ENCODE data around the gene PKDREJ.
"Not testable (repeated sequence)": the region's sequence is repeated elsewhere in the genome, so short reads cannot be mapped to it uniquely, and the experiment has no call there.

Gene PKDREJ

DNA sequence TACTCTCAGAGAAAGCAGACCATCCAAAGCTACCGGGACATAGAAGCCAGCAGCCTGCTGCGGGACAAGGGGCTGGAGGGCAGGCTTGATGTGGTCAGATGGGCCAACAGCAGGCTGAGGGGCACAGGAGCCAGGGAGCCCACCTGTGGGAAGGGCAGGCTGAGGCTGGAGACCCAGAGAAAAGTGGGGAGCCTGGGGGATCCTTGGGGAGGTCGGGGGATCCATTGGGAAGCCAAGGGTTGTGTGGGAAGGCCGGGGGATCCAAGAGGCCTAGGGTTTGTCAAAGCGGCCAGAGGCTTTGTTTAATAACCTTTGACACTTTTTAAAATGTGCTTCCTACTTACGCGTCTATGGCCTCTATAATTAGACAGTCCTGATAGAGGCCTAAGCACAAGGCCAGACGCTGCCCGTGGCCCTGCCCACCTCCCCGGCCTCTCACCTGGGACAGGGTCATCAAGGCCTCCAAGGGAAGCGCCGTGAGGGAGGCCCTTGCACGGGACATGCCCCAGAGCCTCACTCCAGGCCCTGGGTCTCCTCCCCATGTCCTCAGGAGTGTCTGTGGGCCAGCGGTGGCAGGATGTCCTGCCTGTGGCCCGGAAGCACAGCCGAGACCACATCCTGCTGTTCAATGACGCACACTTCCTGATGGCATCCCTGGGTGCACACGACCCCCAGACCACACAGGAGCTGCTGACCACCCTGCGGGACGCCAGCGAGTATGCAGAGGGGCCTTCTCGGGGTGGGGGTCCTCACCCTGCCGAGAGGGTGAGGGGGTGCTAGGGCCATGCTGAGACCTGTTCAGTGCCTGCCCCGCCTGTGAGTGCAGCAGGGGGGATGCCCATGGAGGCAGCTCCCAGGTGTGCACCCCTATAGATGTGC is 25.0 kb upstream of the PKDREJ start:
- no peak for DNase-seq

DNA sequence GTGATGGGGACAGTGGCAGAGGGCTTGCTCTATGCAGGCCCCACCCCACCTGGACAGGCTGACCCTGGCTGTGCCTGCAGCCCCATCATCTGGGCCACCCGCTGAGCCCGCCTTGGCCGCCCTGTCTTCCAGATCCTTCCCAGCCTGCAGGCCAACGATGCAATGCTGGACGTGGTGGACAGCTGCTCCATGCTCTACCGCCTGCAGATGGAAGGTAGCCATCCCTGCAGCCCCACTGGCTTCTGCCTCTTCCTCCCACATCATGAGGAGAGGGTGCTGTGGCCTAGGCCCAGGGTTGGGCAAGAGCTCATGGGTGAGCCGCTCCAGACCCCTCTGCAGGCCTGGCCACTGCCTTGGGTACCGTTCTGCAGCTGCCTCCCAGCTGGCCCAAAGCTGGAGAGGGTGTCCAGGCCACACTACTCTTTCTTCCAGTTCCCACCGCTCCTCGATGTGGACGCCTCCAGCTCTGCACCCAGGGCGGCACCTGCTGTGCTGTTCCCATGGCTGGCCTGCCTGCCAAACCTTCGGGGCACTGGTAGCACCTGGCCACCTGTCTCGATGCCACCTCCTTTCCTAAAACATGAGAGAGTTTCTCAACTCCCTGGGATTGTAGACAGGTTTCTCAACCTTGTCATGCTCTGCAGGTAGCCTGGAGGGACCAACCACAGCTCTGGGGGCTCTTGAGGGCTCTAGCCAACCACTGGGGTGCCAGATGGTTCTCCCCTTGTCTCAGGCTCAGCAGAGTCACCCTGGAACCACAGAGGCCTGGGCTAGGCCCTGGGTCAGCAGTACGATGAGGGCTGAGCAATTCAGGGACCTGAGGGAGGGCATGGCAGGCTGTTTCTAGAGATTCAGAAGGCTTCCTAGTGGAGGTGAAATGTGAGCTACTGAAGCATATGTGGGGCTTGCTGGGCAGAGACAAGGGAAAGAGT is 24.1 kb upstream of the PKDREJ start:
- DNase-seq = no peak

GRCh38 chr22:46286006-46286405 is 22.9 kb upstream of the PKDREJ start:
- no peak for DNase-seq

- no peak for DNase-seq
Measured at GRCh38 chr22:46281866-46282678, 18.9 kb upstream of the PKDREJ start.

DNA sequence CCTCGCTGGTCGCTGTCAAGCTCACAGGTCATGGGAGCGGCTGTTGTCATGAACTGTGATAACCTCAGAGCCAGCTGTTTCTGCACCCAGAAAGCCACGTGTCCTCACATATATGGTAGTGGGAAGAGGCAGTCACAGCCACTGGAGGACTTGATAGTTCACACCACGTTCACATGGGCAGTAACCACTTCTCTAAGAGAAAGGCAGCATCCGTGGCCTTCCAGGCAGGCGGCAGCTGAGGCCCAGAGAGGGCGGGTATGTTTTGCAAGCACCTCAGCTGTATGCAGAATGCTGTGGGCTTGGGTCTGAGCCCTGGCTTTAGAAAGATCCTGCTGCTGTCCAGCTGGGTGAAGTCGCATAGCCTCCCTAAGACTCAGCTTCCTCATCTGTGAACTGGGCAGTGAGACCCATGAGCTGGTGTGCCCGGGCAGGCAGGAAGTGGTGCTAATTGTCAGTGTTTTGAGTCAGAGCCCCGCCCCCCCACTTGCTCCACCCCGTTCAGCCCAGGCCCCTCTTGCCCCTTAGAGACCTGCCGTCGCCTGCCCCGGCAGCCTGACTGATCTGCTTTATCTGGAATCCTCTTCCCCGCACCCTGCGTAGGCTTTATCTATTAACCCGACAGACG is 18.0 kb upstream of the PKDREJ start:
- no peak for DNase-seq

DNA sequence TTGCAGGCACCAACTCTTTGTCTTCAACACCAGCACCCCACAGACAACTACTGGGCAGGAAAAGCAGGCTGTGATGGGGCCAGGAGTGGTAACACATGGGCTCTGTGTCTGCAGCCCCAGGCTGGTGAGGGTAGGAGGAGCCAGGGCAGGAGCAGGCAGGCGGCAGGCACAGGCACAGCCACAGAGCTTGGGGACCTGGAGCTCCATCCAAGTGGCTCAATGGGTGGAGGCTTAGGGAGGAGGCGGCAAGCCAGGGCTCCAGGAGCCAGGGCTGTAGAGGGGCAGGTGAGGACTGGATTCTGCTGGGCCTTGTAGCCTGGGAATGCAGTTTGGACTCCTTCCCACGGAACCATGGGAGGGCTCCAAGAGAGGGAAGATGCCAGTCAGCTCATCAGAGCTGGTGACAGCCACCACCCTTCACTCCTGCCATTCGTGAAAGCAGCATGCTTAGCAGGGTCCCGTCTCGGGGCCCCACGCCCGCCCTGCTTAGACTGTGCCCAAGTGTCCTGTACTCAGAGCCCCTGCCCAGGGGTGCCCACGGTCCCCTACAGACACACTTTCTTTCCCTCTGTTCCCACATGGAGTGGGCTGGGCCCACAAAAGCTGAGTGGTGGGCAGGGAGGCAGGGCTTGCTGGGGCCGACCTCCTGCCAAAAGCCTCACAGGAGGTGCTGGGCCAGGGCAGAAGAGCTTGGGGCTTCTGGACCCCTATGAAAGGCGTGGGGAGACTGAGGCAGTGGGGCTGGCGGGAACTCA is 17.1 kb upstream of the PKDREJ start:
- DNase-seq = no peak

DNA sequence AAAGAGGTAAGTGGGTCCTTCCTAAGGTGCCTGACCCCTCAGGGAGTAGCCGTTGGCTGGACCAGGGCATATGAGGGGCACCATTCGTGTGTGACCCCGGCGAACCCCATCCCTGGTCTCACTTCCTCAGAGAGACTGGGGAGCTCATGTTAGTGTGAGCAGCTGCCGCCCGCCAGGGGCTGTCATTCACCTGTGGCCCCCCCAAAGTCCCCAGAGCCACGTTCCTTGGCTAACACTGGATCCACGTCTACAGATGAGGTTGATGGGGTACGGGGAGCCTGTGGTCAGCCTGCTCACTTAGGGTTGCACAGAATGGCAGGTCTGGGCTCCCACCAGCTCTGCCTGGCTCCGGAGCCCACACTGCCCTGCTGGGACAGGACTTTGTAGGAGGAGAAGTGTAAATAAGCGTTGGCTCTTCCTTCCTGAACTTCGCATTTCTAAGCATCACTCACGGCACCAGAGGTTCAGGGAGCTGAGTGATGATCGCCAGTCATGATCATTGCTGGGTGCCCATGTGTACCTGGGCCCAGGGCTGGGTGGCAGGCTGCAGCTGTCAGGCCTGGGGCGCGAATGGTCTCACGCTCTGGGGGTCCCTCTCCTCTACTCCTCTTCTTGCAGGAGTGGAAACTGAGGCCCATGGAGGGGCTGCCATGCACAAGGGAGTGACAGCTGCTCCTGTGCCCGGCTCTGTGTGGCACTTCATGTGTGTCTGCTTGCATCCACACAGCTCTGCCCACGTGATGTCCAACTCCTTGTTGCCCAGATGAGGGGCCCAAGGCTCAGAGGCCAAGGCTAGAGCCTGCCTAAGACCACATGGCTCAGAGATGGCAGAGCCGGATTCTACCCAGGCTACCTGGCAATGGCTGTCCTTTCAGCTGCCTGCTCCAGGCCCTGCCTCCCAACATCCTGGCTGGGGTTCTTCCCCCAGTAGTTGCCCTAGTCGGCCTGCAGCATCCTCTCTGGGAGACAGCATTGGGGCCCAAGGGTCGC is 15.8 kb upstream of the PKDREJ start:
- DNase-seq = no peak

DNA sequence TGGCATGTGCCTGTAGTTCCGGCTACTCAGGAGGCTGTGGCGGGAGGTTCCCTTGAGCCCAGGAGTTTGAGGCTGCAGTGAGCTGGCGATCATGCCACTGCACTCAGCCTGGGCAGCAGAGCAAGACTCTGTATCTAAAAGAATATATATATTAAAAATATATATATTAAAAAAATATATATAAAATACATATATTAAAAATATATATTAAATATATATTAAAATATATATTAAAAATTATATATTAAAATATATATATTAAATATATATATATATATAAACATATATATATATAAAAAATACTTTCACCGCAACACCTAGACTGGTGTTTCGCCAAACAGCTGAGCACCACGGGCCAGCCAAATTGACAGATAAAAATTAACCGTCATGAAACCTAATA is 13.4 kb upstream of the PKDREJ start:
- DNase-seq = no peak

GRCh38 chr22:46275455-46276122 is 12.4 kb upstream of the PKDREJ start:
- DNase-seq = no peak

DNA sequence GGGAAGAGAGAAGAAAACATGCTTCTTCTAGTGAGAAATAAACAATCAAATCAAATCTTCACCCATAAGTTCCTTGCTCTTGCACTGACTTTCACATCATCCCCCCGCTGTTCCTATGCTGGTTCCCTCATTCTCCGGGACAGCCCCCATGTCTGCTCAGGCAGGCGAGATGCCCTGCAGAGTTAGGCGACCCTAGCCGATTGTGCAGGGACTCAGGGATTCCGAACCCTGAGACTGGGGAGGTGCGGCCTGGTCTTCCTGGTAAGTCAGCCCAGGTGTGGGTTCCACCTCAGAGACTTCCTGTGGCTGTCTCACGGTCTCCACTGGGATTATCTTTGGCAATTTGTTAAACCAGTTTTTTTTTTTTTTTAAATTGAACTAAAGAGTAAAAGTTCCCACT is 11.2 kb upstream of the PKDREJ start:
- no peak for DNase-seq

- no peak for DNase-seq
Measured at GRCh38 chr22:46273432-46274148, 10.4 kb upstream of the PKDREJ start.

GRCh38 chr22:46272762-46273431 is 9.8 kb upstream of the PKDREJ start:
- DNase-seq = no peak

GRCh38 chr22:46272196-46272595 is 9.1 kb upstream of the PKDREJ start:
- DNase-seq = no peak

DNA sequence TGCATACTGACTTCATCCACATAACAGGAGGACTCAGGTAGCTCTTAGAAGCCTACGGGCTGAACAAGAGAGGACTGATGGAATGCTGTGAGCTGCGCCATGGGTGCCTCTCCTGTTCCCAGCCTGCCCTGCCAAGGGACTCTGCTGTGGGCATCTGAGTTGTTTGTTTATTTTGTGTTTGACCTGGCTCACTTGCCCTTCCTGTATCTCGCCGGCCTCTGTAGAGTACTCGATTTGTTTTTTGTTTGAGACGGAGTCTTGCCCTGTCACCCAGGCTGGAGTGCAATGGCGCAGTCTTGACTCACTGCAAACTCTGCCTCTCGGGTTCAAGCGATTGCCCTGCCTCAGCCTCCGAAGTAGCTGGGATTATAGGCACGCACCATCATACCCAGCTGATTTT is 6.4 kb upstream of the PKDREJ start:
- DNase-seq = no peak

GRCh38 chr22:46267431-46268279 is 4.5 kb upstream of the PKDREJ start, which contains the start of gene TTC38:
Gene TTC38 (plus strand): TSS chr22:46268008. CDS start chr22:46268040, 32 bp downstream.
- DNase-seq = peak; percentile 24

DNA sequence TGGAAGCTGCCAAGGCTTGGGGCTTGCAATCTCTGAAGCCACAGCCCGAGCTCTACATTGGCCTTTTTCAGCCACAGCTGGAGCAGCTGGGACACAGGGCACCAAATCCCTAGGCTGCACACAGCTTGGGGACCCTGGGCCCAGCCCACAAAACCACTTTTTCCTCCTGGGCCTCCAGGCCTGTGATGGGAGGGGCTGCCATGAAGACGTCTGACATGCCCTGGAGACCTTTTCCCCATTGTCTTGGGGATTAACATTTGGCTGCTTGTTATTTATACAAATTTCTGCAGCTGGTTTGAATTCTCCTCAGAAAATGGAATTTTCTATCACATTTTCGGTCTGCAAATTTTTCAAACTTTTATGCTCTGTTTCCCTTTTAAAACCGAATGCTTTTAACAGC is 2.5 kb upstream of the PKDREJ start:
- DNase-seq = not testable (repeated sequence)

GRCh38 chr22:46264520-46264919 is 1.4 kb upstream of the PKDREJ start:
- not testable (repeated sequence) for DNase-seq
